HFF-Myc (cell line): ENCODE results near the gene NFE2.
A peak's percentile ranks its signal among the peaks of the same experiment; 100 is the strongest.

Experiments used
- DNase-seq: peaks from one replicate; pipeline ENCODE4 v3.0.0-alpha.2; 2011; ENCODE audit warnings: low read depth; ENCODE audit errors: extremely low read depth
- H3K4me3 ChIP-seq: replicated peaks from 2 replicates; pipeline ENCODE4 v1.5.1; 2011; ENCODE audit warnings: low read depth, mild to moderate bottlenecking, control low read depth, low read length
- TF ChIP-seq, protein P1 (sequence below): IDR thresholded peaks from 2 replicates; pipeline ENCODE4 v1.5.1; 2012; ENCODE audit warnings: mild to moderate bottlenecking, low read depth, low read length, control low read depth; ENCODE audit errors: missing control alignments

NFE2 gene

DNA sequence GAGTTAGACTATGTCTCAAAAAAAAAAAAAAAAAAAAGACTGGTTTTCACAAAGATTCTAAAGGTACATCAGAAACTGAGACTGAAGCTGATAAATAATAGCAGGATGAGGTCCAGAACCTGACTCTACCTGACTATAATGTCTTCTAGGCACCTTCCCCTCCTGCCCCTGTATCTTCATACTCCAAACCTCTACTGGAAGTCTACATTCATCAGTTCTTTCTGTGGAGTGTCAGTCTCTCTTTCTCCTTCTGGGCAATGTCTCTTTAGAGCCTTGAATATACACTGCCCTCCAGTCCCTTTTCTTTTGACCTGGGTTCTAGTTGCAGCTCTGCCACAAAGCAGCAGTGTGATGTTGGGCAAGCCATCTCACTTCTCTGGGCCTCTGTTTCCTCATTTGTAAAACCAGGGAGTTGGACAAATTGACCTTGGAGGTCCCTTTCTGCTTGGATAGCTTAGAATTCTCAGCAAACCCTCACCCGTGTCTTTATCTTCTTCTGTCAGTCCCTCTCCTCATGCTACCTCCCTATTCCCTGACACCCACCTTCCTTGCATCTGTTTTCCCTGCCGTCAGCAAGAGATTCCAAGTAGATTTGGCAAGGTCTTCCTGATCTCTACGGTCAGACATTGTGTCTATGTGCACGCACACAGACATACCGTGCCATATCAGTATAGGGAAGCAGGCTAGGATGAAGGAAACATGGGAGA is 4.3 kb downstream of the NFE2 start:
- H3K4me3 ChIP-seq = no peak overlapping the region
- TF ChIP-seq, protein P1, sequence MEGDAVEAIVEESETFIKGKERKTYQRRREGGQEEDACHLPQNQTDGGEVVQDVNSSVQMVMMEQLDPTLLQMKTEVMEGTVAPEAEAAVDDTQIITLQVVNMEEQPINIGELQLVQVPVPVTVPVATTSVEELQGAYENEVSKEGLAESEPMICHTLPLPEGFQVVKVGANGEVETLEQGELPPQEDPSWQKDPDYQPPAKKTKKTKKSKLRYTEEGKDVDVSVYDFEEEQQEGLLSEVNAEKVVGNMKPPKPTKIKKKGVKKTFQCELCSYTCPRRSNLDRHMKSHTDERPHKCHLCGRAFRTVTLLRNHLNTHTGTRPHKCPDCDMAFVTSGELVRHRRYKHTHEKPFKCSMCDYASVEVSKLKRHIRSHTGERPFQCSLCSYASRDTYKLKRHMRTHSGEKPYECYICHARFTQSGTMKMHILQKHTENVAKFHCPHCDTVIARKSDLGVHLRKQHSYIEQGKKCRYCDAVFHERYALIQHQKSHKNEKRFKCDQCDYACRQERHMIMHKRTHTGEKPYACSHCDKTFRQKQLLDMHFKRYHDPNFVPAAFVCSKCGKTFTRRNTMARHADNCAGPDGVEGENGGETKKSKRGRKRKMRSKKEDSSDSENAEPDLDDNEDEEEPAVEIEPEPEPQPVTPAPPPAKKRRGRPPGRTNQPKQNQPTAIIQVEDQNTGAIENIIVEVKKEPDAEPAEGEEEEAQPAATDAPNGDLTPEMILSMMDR = no peak
- no peak for DNase-seq

DNA sequence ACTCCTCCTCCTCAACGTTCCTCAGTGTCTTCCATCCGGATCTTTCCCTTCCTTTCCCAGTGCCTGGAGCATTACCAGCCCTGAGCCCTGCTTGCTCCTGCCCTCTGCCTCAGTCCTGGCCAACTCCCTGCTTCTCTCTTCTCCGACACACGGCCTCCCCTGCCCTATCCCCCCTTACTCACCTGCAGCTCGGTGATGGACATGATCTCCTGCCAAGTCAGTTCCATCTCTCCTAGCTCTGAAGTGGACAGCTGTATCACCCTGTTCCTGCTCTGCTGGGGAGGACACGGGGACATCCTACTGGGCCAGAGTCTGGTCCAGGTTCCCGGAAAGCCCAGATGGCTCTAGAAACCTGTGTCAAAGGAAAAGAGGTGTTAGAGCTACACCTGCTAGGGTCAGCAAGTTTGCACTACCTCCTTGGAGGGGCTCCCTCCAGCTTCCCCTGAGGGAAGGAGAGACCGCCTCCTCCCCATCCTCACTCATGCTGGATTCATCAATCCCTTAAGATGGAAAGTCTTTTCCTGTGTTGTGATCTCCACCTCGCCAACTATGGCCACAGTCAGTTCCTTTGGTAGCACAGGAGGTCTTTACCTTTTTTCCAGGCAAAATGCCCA is 5.8 kb downstream of the NFE2 start:
- no peak for DNase-seq
- no peak overlapping the region for H3K4me3 ChIP-seq
- TF ChIP-seq, protein P1 = no peak

DNA sequence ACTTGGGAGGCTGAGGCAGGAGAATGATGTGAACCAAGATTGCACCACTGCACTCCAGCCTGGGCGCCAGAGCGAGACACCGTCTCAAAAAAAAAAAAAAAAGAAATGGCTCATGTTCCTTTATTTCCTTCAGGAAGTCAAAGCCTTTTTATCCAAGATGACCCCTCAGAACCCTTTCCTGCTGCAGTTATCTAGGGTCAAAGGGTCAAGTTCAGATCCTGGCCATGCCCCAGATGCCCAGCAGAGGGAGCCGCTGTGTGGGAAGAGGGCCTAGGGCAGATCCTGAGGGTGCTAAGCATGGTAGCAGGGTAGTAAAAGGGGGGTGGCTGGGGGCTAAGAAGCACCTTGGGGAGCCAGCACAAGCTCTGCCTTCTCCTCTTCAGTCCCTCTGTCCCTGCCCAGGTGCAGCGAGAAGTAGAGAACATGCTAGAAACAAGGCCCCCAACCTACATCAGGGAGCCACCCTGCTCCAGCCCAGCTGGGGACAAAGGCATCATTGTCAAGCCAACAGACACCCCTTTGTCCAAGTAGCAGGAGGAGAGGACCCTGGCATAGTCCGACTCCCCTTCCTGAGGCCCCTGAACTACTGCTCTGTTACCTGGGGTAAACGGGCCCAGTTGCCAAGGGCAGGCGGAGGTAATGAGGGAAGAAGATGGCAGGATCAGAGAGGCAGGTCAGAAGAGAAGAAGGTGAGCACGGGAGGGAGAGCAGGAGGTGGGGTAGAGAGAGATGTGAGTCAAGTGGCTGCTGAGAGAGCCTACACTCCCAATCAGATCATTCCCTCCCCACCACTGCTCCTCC is 6.5 kb downstream of the NFE2 start:
- no peak for DNase-seq
- no peak overlapping the region for H3K4me3 ChIP-seq
- TF ChIP-seq, protein P1 = peak; percentile 86

DNA sequence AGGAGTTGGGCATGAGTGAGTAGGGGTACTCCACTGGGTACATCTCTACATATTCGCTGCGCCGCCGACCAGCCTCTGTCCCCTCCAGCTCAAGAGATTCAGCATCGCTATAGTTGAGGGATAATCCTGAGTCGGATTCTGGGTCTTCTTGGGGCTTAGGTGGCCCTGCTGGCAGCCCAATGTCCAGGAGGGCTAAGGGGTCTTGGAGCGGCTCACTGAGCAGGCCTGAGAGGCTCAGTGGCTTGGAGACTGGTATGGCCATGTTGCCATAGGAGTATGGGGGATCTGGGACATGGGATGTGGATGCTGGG is 7.9 kb downstream of the NFE2 start:
- TF ChIP-seq, protein P1 = no peak
- no peak for DNase-seq
- no peak overlapping the region for H3K4me3 ChIP-seq

DNA sequence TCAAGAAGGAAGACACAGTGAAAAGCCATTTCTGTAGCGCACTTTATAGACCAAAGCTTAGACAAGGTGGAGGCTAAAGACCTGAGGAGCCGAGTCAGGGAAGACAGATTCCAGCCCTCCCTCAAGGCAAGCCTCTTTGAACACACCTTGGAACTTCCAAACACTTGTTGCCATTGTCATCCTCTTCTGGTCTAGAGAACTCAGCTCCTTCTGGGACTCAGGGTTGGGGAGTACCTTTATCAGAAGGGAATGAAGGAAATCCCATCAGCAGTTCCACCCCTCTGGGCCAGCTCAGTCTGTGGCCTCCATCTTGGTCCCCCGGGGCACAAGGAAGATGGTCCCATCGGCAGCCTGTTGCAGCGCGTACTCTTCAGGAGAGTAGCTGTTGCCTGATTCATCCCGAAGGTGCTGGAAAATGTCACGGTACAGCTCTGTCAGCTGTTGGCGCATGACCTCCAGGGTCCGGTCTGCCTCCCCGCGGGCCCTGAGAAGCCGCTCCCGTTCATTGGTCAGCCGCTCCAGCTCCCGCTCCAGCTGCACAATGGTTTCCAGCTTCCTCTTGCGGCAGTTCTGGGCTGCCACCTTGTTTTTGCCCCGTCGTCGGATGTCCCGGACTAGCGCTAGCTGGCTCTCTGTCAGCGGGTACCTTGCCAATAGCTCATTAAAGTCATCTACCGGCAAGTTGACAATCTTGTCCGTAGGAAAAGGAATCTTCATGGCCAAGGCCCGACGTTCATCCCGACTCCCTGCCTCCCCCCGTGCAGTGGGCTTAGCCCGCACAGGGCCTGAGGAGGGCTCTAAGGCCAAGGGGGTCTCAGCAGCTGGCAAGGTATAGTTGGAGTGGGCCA is 8.5 kb downstream of the NFE2 start:
- DNase-seq = no peak
- no peak overlapping the region for H3K4me3 ChIP-seq
- TF ChIP-seq, protein P1 = no peak
